SIG-M5 treated with dmso at 0.1 percent for 504 hours (cell line): ENCODE data around the gene PGF.
"Not testable (repeated sequence)": the region's sequence is repeated elsewhere in the genome, so short reads cannot be mapped to it uniquely, and the experiment has no call there.

Experiments used
- DNase-seq: peaks from one replicate; lab custom pipeline; 2025; ENCODE audit not compliant: unreplicated experiment; lab: John Stamatoyannopoulos, UW

Gene PGF

GRCh38 chr14:74945261-74945851 is 10.0 kb downstream of the PGF start:
- DNase-seq = no peak

- no peak for DNase-seq
Measured at GRCh38 chr14:74942608-74943007, 12.8 kb downstream of the PGF start.

GRCh38 chr14:74942181-74942580 is 13.2 kb downstream of the PGF start:
- DNase-seq = peak; percentile 19

- DNase-seq = peak; percentile 51
Measured at GRCh38 chr14:74941676-74942097, 13.7 kb downstream of the PGF start.

- no peak for DNase-seq
Measured at GRCh38 chr14:74940956-74941565, 14.3 kb downstream of the PGF start.

GRCh38 chr14:74938531-74939495 is 16.6 kb downstream of the PGF start:
- DNase-seq = peak; percentile 8

- DNase-seq = no peak
Measured at GRCh38 chr14:74937171-74937570, 18.2 kb downstream of the PGF start.

GRCh38 chr14:74936731-74937130 is 18.7 kb downstream of the PGF start:
- DNase-seq = no peak

GRCh38 chr14:74936151-74936550 is 19.2 kb downstream of the PGF start:
- DNase-seq = no peak

- DNase-seq = no peak
Measured at GRCh38 chr14:74935360-74935680, 20.1 kb downstream of the PGF start.

GRCh38 chr14:74934476-74935359 is 20.7 kb downstream of the PGF start:
- DNase-seq = no peak

- DNase-seq = no peak
Measured at GRCh38 chr14:74934041-74934440, 21.4 kb downstream of the PGF start.

GRCh38 chr14:74932936-74933335 is 22.5 kb downstream of the PGF start:
- not testable (repeated sequence) for DNase-seq

- no peak for DNase-seq
Measured at GRCh38 chr14:74932401-74932901, 22.9 kb downstream of the PGF start.

GRCh38 chr14:74931744-74932143 is 23.7 kb downstream of the PGF start:
- not testable (repeated sequence) for DNase-seq

GRCh38 chr14:74929242-74929641 is 26.2 kb downstream of the PGF start:
- DNase-seq = no peak

- DNase-seq = no peak
Measured at GRCh38 chr14:74927225-74927624, 28.2 kb downstream of the PGF start.

GRCh38 chr14:74924061-74924460 is 31.3 kb downstream of the PGF start:
- no peak for DNase-seq

- DNase-seq = peak; percentile 81
Measured at GRCh38 chr14:74922752-74923401, 32.5 kb downstream of the PGF start, which contains the start of gene RPS6KL1. Gene RPS6KL1 (minus strand): TSS chr14:74923260. CDS start chr14:74921541, 1,719 bp downstream.
